Superior temporal gyrus (tissue), 1 donor: ENCODE results near the gene PRKCZ.
"Not testable (repeated sequence)": the region's sequence is repeated elsewhere in the genome, so short reads cannot be mapped to it uniquely, and the experiment has no call there.

Experiments used
- DNase-seq: peaks from one replicate; pipeline ENCODE4 v3.0.0-alpha.2; 2016; ENCODE audit errors: extremely low spot score

Gene PRKCZ

DNA sequence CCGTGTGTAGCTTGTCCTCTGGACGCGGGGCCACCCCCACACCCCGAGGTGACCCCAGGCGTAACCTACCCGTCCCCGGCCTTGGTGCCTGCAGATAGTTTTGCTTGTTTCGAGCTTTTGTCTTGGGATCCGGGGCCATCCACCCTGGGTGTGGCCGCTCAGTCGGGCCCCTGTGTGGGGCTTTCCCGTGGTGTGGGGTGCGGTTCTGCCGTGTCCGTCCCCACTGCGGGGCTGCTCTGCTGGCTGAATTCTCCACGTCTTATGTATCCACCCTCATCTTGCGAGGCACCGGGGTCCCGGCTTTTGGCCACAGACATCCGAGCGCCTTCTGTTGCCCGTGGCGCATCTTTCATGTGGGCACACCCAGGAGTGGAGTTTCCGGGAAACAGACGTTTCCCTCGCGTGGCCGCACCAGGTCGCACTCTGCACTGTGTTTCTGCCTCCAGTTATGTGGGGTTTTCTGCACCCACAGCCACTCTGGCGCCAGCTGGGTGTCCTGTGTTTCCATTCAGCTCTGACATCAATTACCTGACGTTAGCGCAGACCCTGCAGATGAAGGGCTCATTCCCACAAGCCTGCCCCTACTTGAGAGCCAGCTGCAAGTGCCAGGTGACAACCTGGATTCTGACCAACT, 64.9 kb downstream of the PRKCZ start:
- DNase-seq = peak; percentile 3

GRCh38 chr1:2115702-2116341, 65.6 kb downstream of the PRKCZ start:
- DNase-seq = peak; percentile 12

- no peak for DNase-seq
Observed at GRCh38 chr1:2119886-2120285, 69.7 kb downstream of the PRKCZ start.

DNA sequence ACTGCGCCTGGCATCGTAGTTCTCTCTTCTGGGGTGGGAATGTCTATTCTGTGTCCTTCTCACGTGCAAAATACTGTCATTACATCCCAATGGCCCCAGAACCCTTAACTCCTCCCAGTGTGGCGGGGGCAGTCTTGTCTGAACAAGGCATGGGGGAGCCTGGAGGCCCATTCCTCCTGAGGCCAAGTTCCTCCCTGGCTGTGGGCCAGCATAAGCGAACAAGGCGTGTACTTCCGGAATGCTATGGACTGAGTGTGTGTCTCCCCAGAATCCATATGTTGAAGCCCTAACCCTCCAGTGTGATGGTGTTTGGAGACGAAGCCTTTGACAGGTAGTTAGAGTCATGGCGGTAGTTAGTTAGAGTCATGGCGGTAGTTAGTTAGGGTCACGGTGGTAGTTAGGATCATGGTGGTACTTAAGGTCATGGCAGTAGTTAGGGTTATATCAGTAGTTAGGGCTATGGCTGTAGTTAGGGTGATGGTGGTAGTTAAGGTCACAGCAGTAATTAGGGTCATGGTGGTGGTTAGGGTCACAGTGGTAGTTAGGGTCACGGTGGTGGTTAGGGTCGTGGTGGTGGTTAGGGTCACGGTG, 71.0 kb downstream of the PRKCZ start:
- no peak for DNase-seq

DNA sequence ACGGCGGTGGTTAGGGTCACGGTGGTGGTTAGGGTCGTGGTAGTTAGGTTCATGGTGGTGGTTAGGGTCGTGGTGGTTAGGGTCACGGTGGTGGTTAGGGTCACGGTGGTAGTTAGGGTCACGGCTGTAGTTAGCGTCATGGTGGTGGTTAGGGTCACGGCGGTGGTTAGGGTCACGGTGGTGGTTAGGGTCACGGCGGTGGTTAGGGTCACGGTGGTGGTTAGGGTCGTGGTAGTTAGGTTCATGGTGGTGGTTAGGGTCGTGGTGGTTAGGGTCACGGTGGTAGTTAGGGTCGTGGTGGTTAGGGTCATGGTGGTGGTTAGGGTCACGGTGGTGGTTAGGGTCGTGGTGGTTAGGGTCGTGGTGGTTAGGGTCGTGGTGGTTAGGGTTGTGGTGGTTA, 71.6 kb downstream of the PRKCZ start:
- not testable (repeated sequence) for DNase-seq

- DNase-seq = peak; percentile 51
Observed at GRCh38 chr1:2124446-2125198, 74.4 kb downstream of the PRKCZ start.

DNA sequence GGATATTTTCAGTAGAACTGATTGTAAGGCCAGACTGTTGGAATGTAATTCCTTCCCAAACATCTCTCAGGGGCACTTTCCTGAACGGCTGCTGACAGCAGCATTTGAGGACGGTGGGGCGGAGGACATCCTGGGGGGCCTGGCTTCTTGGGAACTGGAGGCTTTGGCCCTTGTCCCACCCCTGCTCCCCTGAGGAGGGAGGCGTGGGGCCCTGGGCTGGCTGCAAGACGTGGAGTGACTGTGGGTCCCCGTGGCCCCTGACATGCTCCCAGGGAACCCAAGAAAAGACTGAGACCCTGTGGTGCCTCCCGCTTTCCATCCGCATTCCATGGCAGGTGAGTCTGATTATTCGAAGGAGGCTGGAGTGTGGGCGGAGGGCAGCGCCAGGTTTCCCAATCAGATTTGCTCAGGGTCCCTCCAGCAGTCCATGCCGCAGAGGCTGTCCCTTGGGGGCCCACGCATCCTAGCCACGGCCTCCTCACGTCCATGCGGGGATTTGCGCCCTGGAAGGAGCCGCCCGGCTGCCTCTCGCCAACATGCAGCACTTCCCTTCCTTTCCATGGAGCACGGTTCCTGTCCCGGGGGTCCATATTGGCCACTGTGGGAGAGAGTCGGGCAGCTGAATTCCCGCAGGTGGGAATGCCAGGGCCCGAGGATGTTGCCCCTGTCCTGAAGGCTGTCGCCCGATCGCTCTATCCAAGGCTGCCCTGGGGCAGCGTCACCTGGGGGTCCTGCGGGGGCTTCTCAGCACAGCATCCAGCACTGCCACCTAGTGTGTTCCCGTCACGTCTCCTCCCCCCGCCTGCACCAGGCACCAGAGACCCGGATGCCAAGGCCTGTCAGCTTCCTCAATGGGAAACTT, 75.4 kb downstream of the PRKCZ start:
- DNase-seq = no peak

DNA sequence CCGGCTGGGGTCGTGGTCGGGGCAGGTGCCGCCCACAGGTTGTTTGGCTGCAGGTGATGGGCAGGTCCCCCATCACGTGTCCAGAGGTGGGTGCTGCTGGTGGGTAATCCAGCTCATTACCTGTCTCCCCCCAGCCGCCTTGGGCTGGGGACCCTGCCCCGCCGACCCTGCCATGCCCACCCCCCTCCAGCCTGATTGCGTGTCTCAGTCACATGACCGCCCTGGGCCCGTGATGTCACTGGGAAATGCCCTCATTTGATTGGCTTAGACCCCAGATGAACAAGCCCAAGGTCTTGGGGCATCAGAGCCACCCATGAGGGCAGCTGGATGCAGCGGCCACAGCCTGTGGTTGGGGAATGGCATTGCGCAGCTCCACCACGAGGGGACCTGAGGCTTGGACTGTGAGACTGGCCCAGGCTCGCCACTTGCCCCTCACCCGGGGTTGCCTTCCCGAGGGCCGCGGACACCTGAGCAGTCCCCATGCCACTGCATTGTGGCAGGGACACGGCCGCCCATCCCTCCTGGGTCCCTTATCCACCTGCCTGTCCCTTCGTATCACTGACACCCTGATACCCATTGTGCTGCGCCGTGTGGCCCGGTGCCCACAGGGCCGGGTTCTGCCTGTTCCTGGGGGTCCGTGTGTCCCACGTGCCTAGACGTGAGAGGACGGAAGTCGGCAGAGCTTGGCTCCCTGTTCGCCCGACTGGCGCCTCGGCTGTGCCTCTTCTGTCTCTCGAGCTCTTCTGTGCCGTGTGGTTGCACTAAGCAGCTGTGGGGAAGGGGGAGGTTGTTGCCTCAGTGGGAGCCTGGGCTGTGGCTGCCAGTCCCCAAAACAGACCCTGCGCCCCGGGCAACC, 76.3 kb downstream of the PRKCZ start:
- no peak for DNase-seq

DNA sequence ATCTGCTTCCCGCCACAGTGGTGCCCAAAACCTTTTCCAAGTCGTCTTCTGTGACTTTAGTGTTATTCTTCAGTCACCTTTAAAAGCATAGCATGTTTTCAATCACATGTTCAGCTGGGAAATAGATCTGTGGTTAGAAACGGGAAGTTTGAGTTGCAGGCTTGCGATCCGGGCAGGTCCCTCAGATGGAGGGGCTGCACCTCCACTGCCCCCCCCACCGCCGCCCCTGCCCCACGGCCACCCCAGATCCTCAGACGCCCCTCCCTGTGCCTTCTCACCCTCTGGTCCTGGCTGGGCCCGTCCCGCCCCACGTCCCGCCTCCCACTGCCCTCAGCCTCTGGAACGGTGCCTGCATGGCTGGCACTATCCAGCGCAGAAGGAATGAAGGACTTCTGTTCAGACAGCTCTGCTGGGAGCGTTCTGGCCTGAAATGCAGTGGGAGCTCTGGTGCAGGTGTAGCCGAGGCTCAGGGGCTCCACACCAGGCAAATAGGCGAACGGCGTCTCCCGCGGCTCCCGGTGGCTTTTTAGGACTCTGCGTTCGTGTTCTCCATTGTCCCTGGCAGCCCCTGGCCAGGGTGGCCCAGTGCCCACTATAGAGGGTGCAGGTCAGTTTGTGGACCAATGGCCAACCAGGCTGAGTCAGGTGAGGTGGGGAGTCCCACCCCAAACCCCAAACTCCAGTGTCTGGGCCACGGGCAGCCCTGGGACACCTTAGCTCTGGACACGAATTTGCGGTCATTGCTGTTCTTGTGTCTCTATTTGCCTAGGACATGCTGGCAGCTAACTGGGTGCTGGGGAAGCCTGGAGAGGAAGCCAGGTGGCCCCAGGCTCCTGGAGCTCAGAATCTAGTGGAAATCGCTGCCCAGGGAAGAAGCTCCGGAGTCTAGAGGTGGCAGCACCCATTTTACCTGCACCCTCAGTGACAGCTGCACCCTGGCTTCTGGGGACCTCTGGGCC, 77.3 kb downstream of the PRKCZ start:
- DNase-seq = peak; percentile 57

DNA sequence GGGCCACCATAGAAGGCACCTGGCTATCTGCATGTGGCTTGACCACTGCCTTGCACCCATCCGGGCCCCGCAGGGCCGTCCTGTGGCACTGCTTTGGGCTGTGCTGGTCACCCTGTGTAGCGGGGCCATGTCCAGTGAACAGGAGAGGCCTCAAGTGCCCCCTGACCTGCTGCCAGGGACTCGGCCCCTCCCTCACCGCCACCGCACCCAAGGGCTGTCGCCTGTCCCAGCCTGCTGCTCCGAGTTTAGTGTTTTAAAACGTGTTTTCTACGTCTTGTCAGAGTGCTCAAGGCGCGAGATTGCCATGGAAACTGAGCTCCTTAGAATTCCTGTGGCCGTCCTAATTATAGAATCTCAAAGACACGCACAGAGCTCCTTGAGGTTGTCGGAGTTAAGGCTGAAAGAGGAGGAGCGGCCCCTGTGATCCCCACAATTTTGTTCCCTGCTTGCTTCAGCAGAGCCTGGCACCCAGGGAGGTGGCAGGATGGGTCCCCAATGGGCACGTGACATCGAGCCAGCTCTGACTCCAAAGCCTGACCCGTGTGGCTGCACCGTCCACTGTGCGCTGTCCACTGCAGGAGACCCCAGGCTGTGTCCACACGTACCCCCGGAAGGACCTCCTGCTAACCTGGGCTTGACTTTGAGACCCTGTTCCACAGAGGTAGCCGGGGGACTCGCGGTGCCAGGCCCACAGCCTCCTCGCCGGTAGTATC, 78.1 kb downstream of the PRKCZ start:
- peak; percentile 65 for DNase-seq

GRCh38 chr1:2129256-2129943, 79.2 kb downstream of the PRKCZ start:
- no peak for DNase-seq

GRCh38 chr1:2130156-2130555, 79.9 kb downstream of the PRKCZ start:
- DNase-seq = no peak

DNA sequence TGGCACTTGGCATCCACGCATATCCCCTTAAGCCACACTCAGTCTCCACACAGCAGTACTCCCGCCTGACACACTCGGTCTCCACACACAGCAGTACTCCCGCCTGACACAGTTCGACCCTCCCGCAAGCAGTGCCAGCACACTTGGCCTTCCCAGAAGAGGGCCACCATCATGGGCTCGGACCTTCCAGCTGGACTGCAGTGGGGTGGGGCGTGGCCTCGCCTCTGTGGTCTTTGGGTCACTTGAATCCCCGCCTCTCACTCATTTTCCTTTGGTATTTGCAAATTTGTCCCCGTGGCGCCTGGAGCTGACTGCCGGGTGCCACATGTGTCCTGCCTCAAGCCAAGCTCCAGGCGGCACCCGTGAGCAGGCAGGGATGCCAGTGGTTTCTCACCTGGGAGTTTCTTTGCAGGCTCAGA, 80.7 kb downstream of the PRKCZ start:
- no peak for DNase-seq

GRCh38 chr1:2132222-2133038, 82.2 kb downstream of the PRKCZ start:
- DNase-seq = peak; percentile 62

DNA sequence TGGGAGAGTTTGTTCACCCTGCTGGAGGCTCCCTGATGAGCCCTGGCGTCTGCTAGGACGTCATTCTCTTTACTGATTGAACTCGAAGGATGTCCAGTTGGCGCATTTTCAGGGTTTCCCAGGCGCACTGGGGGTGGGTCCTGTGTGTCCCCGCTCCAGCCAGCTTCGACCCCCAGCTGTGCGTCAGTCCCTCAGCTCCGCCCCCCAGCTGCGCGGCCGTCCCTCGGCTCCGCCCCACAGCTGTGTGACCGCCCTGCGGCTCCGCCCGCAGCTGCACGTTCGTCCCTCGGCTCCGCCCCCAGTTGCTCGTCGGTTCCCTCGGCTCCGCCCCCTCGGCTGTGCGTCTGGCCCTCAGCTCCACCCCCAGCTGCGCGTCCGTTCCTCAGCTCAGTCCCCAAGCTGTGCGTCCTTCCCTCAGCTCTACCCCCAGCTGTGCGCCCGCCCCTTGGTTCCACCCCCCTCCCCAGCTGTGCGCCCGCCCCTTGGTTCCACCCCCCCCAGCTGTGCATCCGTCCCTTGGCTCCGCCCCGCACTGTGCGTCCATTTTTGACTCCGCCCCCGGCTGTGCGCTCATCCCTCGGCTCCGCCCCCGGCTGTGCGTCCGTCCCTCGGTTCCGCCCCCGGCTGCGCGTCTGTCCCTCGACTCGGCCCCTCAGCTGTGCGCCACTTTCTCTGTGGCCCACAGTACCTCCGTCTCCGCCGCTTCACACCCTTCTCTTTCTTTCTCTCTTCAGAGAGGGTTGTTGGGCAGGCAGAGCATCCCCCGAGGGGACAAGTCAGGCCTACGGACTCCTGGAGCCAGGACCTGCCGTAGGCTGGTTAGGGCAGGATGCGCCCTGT, 83.0 kb downstream of the PRKCZ start:
- peak; percentile 96 for DNase-seq

GRCh38 chr1:2133879-2134215, 83.6 kb downstream of the PRKCZ start:
- DNase-seq = no peak

DNA sequence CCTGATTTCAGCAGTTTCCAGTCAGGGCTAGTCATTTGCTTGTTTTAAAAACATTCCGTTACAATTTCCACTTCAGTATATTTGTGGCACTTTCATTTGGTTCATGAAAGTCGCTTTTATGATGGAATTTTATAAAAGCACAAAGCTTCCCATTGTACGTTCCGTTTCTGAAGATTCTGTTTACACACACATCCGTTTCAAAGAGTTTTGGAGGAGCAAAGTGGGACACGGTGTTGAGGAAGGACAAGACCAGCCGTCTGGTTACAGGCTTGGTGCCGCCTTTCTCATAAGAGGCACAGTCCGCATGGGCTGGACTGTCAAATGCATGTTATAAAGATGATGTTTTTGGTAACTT, 84.0 kb downstream of the PRKCZ start:
- DNase-seq = peak; percentile 69
